GM18951 (cell line): Measurements from ENCODE around the gene HMX1.

Experiments
- POLR2A ChIP-seq: IDR thresholded peaks from 4 replicates; pipeline ENCODE4 v1.6.1; 2011; ENCODE audit warnings: mild to moderate bottlenecking; ENCODE audit not compliant: insufficient read length, insufficient read depth; ENCODE audit errors: extremely low read depth
- in situ Hi-C: fragments of 300-500 bp; cut with MboI; formaldehyde crosslinking; loops from one replicate; pipeline ENCODE4 v1.12.0; 2022; ENCODE audit warnings: low sequenced_read_pairs, mixed read lengths, inconsistent platforms; ENCODE audit not compliant: unreplicated experiment

The HMX1 gene

GRCh38 chr4:8871417-8872401 lies at the start of gene HMX1:
HMX1 (minus strand) TSS chr4:8871839; CDS start chr4:8871614, 225 bp downstream.
- in situ Hi-C loops = no loop called here

GRCh38 chr4:8920969-8921368 lies 49.3 kb upstream of the HMX1 start:
- TF ChIP-seq POLR2A = no peak
- in situ Hi-C loops = no loop called here

More at GRCh38 chr4:8871417-8872401, at the start of gene HMX1:
- no peak for TF ChIP-seq POLR2A

GRCh38 chr4:8920289-8920965 lies 48.8 kb upstream of the HMX1 start:
- in situ Hi-C loops = no loop called here
- no peak for TF ChIP-seq POLR2A

- TF ChIP-seq POLR2A = no peak
- in situ Hi-C loops = no loop called here
Observed at GRCh38 chr4:8919651-8920288, 48.1 kb upstream of the HMX1 start.

- in situ Hi-C loops = no loop called here
- no peak for TF ChIP-seq POLR2A
Observed at GRCh38 chr4:8917868-8918783, 46.5 kb upstream of the HMX1 start.

GRCh38 chr4:8917321-8917811 lies 45.7 kb upstream of the HMX1 start:
- in situ Hi-C loops = no loop called here
- TF ChIP-seq POLR2A = no peak

- in situ Hi-C loops = no loop called here
- TF ChIP-seq POLR2A = no peak
Observed at GRCh38 chr4:8916906-8917305, 45.3 kb upstream of the HMX1 start.

GRCh38 chr4:8916351-8916885 lies 44.8 kb upstream of the HMX1 start:
- no peak for TF ChIP-seq POLR2A

GRCh38 chr4:8915201-8916200 lies 43.9 kb upstream of the HMX1 start:
- no peak for TF ChIP-seq POLR2A
- in situ Hi-C loops = no loop called here

More at GRCh38 chr4:8916351-8916885, 44.8 kb upstream of the HMX1 start:
- in situ Hi-C loops = no loop called here

- TF ChIP-seq POLR2A = no peak
- in situ Hi-C loops = no loop called here
Observed at GRCh38 chr4:8914461-8915171, 43.0 kb upstream of the HMX1 start.
